GM18526 (cell line): ENCODE results near the gene SNCA.

Experiments
- POLR2A ChIP-seq: IDR thresholded peaks from 3 replicates; pipeline ENCODE4 v1.6.1; 2011; ENCODE audit not compliant: insufficient read length; ENCODE audit errors: extremely low read depth

SNCA gene

GRCh38 chr4:89744914-89745313 is 92.0 kb downstream of the SNCA start:
- TF ChIP-seq POLR2A, result no peak

- TF ChIP-seq POLR2A, result no peak
Observed at GRCh38 chr4:89741768-89742167, 95.2 kb downstream of the SNCA start.

- no peak for TF ChIP-seq POLR2A
Observed at GRCh38 chr4:89739311-89739988, 97.5 kb downstream of the SNCA start.

- no peak for TF ChIP-seq POLR2A
Observed at GRCh38 chr4:89737888-89738287, 99.1 kb downstream of the SNCA start.

- no peak for TF ChIP-seq POLR2A
Observed at GRCh38 chr4:89733946-89734345, 103.0 kb downstream of the SNCA start.

GRCh38 chr4:89727238-89727637 is 109.7 kb downstream of the SNCA start:
- no peak for TF ChIP-seq POLR2A

GRCh38 chr4:89725268-89725667 is 111.7 kb downstream of the SNCA start:
- TF ChIP-seq POLR2A, result no peak

GRCh38 chr4:89724716-89725115 is 112.2 kb downstream of the SNCA start:
- no peak for TF ChIP-seq POLR2A

- no peak for TF ChIP-seq POLR2A
Observed at GRCh38 chr4:89723096-89723495, 113.9 kb downstream of the SNCA start.

GRCh38 chr4:89722517-89722916 is 114.4 kb downstream of the SNCA start:
- no peak for TF ChIP-seq POLR2A

- TF ChIP-seq POLR2A, result no peak
Observed at GRCh38 chr4:89720981-89721380, 116.0 kb downstream of the SNCA start.

GRCh38 chr4:89719536-89720090 is 117.3 kb downstream of the SNCA start:
- no peak for TF ChIP-seq POLR2A

- TF ChIP-seq POLR2A, result no peak
Observed at GRCh38 chr4:89716893-89717292, 120.1 kb downstream of the SNCA start.

GRCh38 chr4:89715631-89716030 is 121.3 kb downstream of the SNCA start:
- TF ChIP-seq POLR2A, result no peak

- TF ChIP-seq POLR2A, result no peak
Observed at GRCh38 chr4:89712827-89713226, 124.1 kb downstream of the SNCA start.

- no peak for TF ChIP-seq POLR2A
Observed at GRCh38 chr4:89712141-89712540, 124.8 kb downstream of the SNCA start.

GRCh38 chr4:89708903-89709421 is 128.0 kb downstream of the SNCA start:
- TF ChIP-seq POLR2A, result no peak
